Measurements from ENCODE around the gene GHDC. TPM values are rescaled to one million over a fixed set of nuclear protein-coding genes. Genes with fewer than 3 reads are reported as not detected.
"Not testable (repeated sequence)": the region's sequence is repeated elsewhere in the genome, so short reads cannot be mapped to it uniquely, and the experiment has no call there.

The GHDC gene
- total and polyA plus RNA-seq, 2 experiments from 2014 or later = 7.4 to 13.5 TPM

GRCh38 chr17:42210046-42210445 is 15.8 kb upstream of the GHDC start:
- no peak overlapping the region for H3K4me3 ChIP-seq
- peaks cover 53% of the 10 kb centered on the region for H3K36me3 ChIP-seq
- H3K27ac ChIP-seq = no peak overlapping the region
- H3K4me1 ChIP-seq (ENCODE audit: low read depth) = no peaks in the 10 kb centered on the region
- H3K27me3 ChIP-seq = no peaks in the 10 kb centered on the region
- TF ChIP-seq, protein P1, sequence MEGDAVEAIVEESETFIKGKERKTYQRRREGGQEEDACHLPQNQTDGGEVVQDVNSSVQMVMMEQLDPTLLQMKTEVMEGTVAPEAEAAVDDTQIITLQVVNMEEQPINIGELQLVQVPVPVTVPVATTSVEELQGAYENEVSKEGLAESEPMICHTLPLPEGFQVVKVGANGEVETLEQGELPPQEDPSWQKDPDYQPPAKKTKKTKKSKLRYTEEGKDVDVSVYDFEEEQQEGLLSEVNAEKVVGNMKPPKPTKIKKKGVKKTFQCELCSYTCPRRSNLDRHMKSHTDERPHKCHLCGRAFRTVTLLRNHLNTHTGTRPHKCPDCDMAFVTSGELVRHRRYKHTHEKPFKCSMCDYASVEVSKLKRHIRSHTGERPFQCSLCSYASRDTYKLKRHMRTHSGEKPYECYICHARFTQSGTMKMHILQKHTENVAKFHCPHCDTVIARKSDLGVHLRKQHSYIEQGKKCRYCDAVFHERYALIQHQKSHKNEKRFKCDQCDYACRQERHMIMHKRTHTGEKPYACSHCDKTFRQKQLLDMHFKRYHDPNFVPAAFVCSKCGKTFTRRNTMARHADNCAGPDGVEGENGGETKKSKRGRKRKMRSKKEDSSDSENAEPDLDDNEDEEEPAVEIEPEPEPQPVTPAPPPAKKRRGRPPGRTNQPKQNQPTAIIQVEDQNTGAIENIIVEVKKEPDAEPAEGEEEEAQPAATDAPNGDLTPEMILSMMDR (IDR thresholded peaks at IDR 0.05; ENCODE audit: low read depth, low read length) = no peak
- DNase-seq (ENCODE audit: low read depth in 1 of 2, low spot score in 1 of 2) = no peak
- no peaks in the 10 kb centered on the region for H3K9me3 ChIP-seq (ENCODE audit: low read depth)

GRCh38 chr17:42206153-42206612 is 11.9 kb upstream of the GHDC start:
- not testable (repeated sequence) for H3K4me3 ChIP-seq; H3K4me1 ChIP-seq (ENCODE audit: low read depth); H3K27ac ChIP-seq; DNase-seq (ENCODE audit: low read depth in 1 of 2, low spot score in 1 of 2); H3K9me3 ChIP-seq (ENCODE audit: low read depth); H3K27me3 ChIP-seq
- H3K36me3 ChIP-seq = peaks cover 43% of the 10 kb centered on the region

DNA sequence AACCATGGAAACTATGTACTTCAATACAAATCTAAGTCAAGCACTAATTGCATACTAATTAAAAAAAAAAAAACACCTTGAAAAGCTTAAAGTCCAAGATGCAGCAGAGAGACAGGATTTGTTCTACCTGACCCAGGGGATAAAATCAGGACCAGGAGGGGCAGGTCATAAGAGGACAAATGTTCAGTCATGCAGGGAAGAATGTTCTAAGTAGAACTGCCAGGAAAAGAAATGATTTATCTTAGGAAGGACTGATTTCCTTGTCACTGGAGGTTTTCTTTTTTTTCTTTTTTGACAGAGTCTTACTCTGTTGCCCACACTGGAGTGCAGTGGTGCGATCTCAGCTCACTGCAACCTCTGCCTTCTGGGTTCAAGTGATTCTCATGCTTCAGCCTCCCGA is 9.1 kb upstream of the GHDC start:
- no peaks in the 10 kb centered on the region for H3K4me1 ChIP-seq (ENCODE audit: low read depth)
- TF ChIP-seq, protein P1 (IDR thresholded peaks at IDR 0.05; ENCODE audit: low read depth, low read length) = no peak
- peaks cover 23% of the 10 kb centered on the region for H3K36me3 ChIP-seq
- H3K4me3 ChIP-seq = no peak overlapping the region
- H3K9me3 ChIP-seq (ENCODE audit: low read depth) = no peaks in the 10 kb centered on the region
- H3K27me3 ChIP-seq = no peaks in the 10 kb centered on the region
- H3K27ac ChIP-seq = no peak overlapping the region
- no peak for DNase-seq (ENCODE audit: low read depth in 1 of 2, low spot score in 1 of 2)

GRCh38 chr17:42202696-42203095 is 8.4 kb upstream of the GHDC start:
- no peak for DNase-seq (ENCODE audit: low read depth in 1 of 2, low spot score in 1 of 2)
- H3K36me3 ChIP-seq = peaks cover 22% of the 10 kb centered on the region
- H3K4me1 ChIP-seq (ENCODE audit: low read depth) = no peaks in the 10 kb centered on the region
- H3K27ac ChIP-seq = no peak overlapping the region
- H3K9me3 ChIP-seq (ENCODE audit: low read depth) = no peaks in the 10 kb centered on the region
- no peaks in the 10 kb centered on the region for H3K27me3 ChIP-seq
- no peak overlapping the region for H3K4me3 ChIP-seq
- TF ChIP-seq, protein P1 (IDR thresholded peaks at IDR 0.05; ENCODE audit: low read depth, low read length) = no peak

- TF ChIP-seq, protein P1 (IDR thresholded peaks at IDR 0.05; ENCODE audit: low read depth, low read length) = no peak
- Histone ChIP-seq H3K27me3 (no peaks in the 10 kb centered on the region), H3K9me3 (ENCODE audit: low read depth) (no peaks in the 10 kb centered on the region), H3K27ac (no peak overlapping the region), H3K4me3 (no peak overlapping the region), H3K36me3 (peaks cover 16% of the 10 kb centered on the region), H3K4me1 (ENCODE audit: low read depth) (no peaks in the 10 kb centered on the region)
- DNase-seq (ENCODE audit: low read depth in 1 of 2, low spot score in 1 of 2) = no peak
Observed at GRCh38 chr17:42202159-42202558, 7.9 kb upstream of the GHDC start.

- H3K27me3 ChIP-seq = no peaks in the 10 kb centered on the region
- no peaks in the 10 kb centered on the region for H3K9me3 ChIP-seq (ENCODE audit: low read depth)
- no peak for DNase-seq (ENCODE audit: low read depth in 1 of 2, low spot score in 1 of 2)
- no peak overlapping the region for H3K4me3 ChIP-seq
- TF ChIP-seq, protein P1 (IDR thresholded peaks at IDR 0.05; ENCODE audit: low read depth, low read length) = no peak
- no peaks in the 10 kb centered on the region for H3K4me1 ChIP-seq (ENCODE audit: low read depth)
- no peak overlapping the region for H3K27ac ChIP-seq
- peaks cover 11% of the 10 kb centered on the region for H3K36me3 ChIP-seq
Observed at GRCh38 chr17:42201458-42201772, 7.1 kb upstream of the GHDC start.
